ENCODE measurements around the gene IKZF1. TPM values are rescaled to one million over a fixed set of nuclear protein-coding genes. Genes with fewer than 3 reads are reported as not detected.

Gene IKZF1
- total RNA-seq, 1 experiment from 2014 or later, result not detected

- no peak for DNase-seq (ENCODE audit: low read depth)
These were observed 100.7 kb downstream of the IKZF1 start for GRCh38 chr7:50405221-50405620.

- DNase-seq (ENCODE audit: low read depth), result peak; percentile 8
These were observed 102.4 kb downstream of the IKZF1 start for GRCh38 chr7:50406935-50407334.

GRCh38 chr7:50409856-50410745 lies 105.6 kb downstream of the IKZF1 start:
- DNase-seq (ENCODE audit: low read depth), result no peak

GRCh38 chr7:50411332-50411731 lies 106.8 kb downstream of the IKZF1 start:
- DNase-seq (ENCODE audit: low read depth), result no peak

GRCh38 chr7:50412973-50413372 lies 108.5 kb downstream of the IKZF1 start:
- no peak for DNase-seq (ENCODE audit: low read depth)

GRCh38 chr7:50413561-50413960 lies 109.0 kb downstream of the IKZF1 start:
- no peak for DNase-seq (ENCODE audit: low read depth)

- no peak for DNase-seq (ENCODE audit: low read depth)
These were observed 111.4 kb downstream of the IKZF1 start for GRCh38 chr7:50415844-50416364.

- no peak for DNase-seq (ENCODE audit: low read depth)
These were observed 112.1 kb downstream of the IKZF1 start for GRCh38 chr7:50416527-50417182.

GRCh38 chr7:50418086-50418515 lies 113.6 kb downstream of the IKZF1 start:
- peak; percentile 78 for DNase-seq (ENCODE audit: low read depth)

- DNase-seq (ENCODE audit: low read depth), result no peak
These were observed 114.2 kb downstream of the IKZF1 start for GRCh38 chr7:50418526-50419290.

- no peak for DNase-seq (ENCODE audit: low read depth)
These were observed 116.5 kb downstream of the IKZF1 start for GRCh38 chr7:50421043-50421442.

GRCh38 chr7:50422858-50423257 lies 118.3 kb downstream of the IKZF1 start:
- DNase-seq (ENCODE audit: low read depth), result no peak

- DNase-seq (ENCODE audit: low read depth), result no peak
These were observed 119.3 kb downstream of the IKZF1 start for GRCh38 chr7:50423860-50424259.

- DNase-seq (ENCODE audit: low read depth), result no peak
These were observed 120.8 kb downstream of the IKZF1 start for GRCh38 chr7:50425318-50425717.

- no peak for DNase-seq (ENCODE audit: low read depth)
These were observed 121.9 kb downstream of the IKZF1 start for GRCh38 chr7:50426280-50427045.

- DNase-seq (ENCODE audit: low read depth), result no peak
These were observed 123.0 kb downstream of the IKZF1 start for GRCh38 chr7:50427518-50427917.

- no peak for DNase-seq (ENCODE audit: low read depth)
These were observed 124.4 kb downstream of the IKZF1 start for GRCh38 chr7:50428911-50429310.

- no peak for DNase-seq (ENCODE audit: low read depth)
These were observed 126.8 kb downstream of the IKZF1 start for GRCh38 chr7:50431316-50431715.

- DNase-seq (ENCODE audit: low read depth), result no peak
These were observed 127.3 kb downstream of the IKZF1 start for GRCh38 chr7:50431722-50432305.

GRCh38 chr7:50436133-50436806 lies 131.8 kb downstream of the IKZF1 start:
- DNase-seq (ENCODE audit: low read depth), result peak; percentile 89
